NCI-H1930 (cell line): ENCODE measurements around the gene C2orf80.
"Not testable (repeated sequence)": the region's sequence is repeated elsewhere in the genome, so short reads cannot be mapped to it uniquely, and the experiment has no call there.

Source experiments
- DNase-seq, 2 experiments: peaks; one replicate each; lab custom pipeline; 2025; lab: John Stamatoyannopoulos, UW

Gene C2orf80

DNA sequence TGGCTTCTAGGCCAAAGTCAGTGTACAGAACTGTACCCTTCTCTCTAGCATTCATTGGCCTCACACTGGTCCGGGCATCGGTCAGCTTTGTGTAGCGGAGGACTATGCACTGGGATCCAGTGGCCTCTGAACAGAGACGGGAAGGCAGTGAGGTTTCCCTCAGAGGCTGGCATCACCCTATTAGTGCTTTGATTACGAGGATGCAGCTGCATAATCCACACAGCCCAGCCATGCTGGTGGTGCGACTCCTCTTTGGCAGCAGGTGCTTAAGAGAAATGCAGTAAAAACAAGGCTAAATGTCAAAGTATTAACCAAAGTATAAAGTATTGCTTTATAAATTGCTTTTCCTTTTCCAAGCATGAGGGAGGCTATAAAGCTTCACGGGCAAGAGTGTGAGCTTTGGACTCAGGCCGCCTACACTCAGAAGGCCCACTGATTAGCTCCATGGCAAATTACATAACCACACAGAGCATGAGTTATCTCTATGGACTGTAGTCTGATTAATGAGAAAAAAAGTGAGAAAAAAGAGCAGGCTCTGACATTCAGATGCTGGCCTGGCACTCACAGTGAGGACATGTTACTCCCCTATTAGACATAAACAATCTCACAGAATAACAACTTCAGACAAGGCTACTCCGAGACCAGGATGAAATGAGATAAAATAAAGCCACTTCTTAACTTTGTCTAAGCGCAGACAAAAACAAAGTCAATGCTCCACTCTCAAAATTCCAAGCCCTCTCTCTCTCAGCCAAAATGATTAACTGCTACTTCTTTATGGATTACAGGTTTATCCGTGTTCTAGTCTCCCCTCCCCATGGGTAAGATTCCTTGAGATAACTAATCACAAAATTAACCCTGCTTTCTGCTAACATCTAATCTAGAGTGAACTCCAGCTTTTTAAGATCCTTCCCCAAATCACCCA lies 53.8 kb downstream of the C2orf80 start:
- no peak for DNase-seq

DNA sequence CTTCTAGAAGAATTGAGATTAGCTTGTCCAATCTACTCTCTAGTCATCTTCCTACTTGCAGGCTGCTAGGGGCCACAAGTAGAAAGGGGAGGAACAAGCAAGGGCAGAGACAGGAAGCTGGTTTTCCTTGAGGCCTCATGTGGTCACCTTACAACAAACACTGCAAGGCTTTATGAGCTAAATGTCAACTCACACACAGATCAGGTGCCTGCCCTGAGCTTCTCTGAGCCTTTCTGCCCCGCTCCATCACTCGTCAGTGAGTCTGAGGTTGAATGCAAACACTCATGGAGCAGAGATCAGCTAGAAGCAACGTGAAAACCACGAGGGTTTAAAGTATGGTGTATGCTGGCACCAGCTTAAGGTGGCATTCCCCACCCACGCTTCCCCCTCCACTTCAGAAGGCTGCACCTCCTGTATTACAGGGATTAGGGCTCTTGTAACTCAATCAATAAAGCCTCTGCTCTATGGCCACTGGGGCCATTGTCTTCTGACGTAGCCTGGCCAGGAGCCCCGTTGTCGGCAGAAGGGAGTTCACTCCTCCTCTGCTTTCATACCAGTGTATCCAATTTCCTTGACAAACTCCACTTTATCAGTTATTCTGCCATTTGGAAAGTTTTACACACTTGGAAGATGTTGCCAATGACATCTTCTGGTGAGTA lies 54.8 kb downstream of the C2orf80 start:
- DNase-seq: no peak

DNA sequence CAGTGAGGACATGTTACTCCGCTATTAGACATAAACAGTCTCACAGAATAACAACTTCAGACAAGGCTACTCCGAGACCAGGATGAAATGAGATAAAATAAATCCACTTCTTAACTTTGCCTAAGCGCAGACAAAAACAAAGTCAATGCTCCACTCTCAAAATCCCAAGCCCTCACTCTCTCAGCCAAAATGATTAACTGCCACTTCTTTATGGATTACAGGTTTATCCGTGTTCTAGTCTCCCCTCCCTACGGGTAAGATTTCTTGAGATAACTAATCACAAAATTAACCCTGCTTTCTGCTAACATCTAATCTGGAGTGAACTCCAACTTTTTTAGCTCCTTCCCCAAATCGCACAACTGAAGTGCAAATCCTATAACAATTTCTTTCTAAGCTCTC lies 59.1 kb downstream of the C2orf80 start:
- DNase-seq: no peak

- no peak for DNase-seq
Observed at GRCh38 chr2:208129744-208130711, 59.8 kb downstream of the C2orf80 start, which contains the start of gene CRYGC. Gene CRYGC, minus strand, starts transcription at chr2:208129828. Its CDS starts 36 bp downstream, at chr2:208129792.

GRCh38 chr2:208128136-208128535 lies 61.7 kb downstream of the C2orf80 start:
- DNase-seq: no peak

DNA sequence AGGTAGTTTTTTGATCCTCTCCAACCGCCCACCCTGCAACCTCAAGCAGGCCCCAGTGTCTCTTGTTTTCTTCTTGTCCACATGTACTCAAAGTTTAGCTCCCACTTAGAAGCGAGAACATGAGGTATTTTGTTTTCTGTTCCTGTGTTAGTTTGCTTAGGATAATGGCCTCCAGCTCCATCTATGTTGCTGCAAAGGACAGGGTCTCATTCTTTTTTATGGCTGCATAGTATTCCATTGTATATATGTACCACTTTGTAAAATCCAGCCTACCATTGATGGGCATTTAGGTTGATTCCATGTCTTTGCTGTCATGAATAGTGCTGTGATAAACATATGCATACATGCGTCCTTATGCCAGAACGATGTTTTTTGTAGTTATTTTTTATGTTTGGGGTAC lies 62.7 kb downstream of the C2orf80 start:
- no peak for DNase-seq

GRCh38 chr2:208125251-208125650 lies 64.6 kb downstream of the C2orf80 start:
- DNase-seq: no peak

DNA sequence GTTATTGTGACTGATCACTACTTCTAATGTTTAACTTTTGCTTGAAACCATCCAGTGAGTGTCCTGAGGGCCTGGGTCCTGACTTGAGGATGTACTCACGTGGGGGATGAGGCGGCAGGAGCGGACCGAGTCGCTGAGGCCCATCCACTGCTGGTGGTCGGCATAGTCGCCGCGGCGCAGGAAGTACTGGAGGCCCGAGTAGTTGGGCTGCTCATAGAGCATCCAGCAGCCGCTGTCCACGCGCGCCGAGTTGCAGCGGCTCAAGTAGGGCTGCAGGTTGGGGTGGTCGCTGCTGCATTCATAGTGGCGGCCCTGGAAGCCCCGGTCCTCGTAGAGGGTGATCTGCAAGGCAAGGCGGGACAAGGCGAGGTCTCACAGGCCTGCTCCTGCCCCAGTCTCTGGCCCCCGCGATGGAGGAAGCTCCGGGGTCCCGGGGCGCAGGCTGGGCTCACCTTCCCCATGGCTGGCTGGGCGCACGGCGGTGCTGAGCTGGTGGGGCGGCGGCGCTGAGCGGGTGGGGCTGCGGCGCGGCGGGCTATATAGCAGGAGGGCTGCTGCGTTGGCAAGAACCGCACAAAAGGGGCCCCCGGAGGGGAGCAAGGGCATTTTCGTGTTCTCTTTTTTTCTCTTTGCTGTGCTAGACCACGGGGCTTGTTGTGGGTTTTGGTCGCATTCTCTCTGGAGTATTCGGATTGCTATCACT lies 65.7 kb downstream of the C2orf80 start, which contains the start of gene CRYGD:
Gene CRYGD (minus strand): TSS at position 512 of the 703 bp plus-strand sequence. CDS start 51 bp downstream, at position 461.
- not testable (repeated sequence) for DNase-seq

DNA sequence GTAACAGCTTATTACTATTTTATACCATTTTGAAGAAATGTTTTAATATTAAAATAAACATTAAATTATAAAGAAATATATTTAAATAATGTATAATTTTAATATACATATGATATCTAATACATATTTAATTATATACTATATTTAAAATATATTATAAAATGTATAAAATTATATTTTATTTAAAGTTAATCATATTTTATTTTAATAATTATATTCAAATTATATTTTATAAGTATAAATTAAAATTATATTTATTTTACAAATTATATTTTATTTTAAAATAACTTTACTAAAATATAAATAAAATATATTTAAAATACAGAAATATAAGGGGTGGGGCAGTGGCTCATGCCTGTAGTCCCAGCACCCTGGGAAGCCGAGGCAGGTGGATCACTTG lies 67.6 kb downstream of the C2orf80 start:
- DNase-seq: no peak

- no peak for DNase-seq
Observed at GRCh38 chr2:208118918-208119317, 70.9 kb downstream of the C2orf80 start.

- DNase-seq: not testable (repeated sequence)
Observed at GRCh38 chr2:208117390-208117789, 72.4 kb downstream of the C2orf80 start.
